ENCODE measurements around the gene GM2A.
"Not testable (repeated sequence)": the region's sequence is repeated elsewhere in the genome, so short reads cannot be mapped to it uniquely, and the experiment has no call there.

The GM2A gene

GRCh38 chr5:151296478-151296830 lies 43.5 kb downstream of the GM2A start:
- in situ Hi-C loops (cut with MboI; ENCODE audit: low pct_unique_long_range_greater_than_20kb, low sequenced_read_pairs, unreplicated experiment): no loop called here
- TF ChIP-seq CTCF (IDR thresholded peaks at IDR 0.05; ENCODE audit: extremely low read depth, insufficient read depth, missing control alignments): no peak
- DNase-seq (ENCODE audit: low spot score): no peak

DNA sequence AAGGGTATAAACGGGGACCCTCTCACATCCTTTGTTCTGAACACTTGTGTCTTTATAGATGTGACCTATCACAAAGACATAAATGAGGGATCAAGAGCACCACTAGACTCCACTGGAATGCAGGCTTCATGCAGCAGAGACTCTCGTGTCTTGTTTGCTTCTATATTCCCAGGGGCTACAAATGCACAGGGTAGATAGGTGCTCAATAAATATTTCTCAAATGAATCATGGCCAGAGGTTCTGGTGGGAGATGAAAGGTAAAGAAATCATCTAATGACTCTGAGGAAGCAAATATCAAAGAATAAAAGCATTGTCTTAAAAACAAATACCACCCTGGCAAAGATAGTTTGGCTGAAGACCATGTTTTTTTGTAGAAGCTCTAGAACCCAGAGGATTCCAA lies 44.0 kb downstream of the GM2A start:
- TF ChIP-seq CTCF (IDR thresholded peaks at IDR 0.05; ENCODE audit: extremely low read depth, insufficient read depth, missing control alignments): no peak
- in situ Hi-C loops (cut with MboI; ENCODE audit: low pct_unique_long_range_greater_than_20kb, low sequenced_read_pairs, unreplicated experiment): no loop called here

DNA sequence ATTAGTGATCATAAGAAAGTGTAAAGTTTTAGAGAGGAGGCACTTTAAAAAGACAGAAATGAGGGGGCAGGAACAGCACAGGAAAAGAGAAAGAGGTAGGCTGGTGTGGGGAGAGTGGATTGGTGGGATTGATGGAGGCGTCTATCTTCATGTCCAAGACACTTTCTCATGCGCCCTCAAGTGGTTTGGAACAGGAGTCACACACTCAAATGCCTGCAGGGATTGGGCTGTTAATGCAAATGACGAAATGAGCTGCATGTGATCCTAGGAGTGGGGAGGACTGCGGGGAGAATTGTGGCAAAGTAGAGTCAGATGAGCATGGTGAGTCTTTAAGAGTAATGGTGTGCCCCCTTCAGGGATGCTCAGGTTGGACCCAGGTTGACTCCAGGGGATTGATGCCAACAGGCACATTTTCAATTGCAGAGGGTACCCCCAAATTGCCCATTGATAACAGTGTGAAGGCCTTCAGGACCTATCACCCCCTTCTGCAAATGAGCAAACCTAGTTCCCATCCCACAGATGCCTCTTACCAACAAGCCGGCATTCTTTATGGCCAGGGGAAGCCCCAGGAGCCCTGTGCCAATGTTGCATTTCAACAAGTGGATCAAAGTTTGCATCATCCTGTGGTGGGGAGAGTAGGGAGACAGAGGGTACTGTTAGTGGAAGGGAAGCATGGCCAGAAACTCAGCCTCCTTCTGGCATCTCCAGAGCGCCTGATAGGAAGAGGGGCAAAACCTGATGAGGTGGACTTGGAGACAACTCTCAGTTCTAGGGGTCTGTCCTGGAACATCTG lies 45.3 kb downstream of the GM2A start:
- no peak for DNase-seq (ENCODE audit: low spot score)
- in situ Hi-C loops (cut with MboI; ENCODE audit: low pct_unique_long_range_greater_than_20kb, low sequenced_read_pairs, unreplicated experiment): no loop called here
- no peak for TF ChIP-seq CTCF (IDR thresholded peaks at IDR 0.05; ENCODE audit: extremely low read depth, insufficient read depth, missing control alignments)

More for the DNA sequence above, 44.0 kb downstream of the GM2A start:
- DNase-seq (ENCODE audit: low spot score): no peak

DNA sequence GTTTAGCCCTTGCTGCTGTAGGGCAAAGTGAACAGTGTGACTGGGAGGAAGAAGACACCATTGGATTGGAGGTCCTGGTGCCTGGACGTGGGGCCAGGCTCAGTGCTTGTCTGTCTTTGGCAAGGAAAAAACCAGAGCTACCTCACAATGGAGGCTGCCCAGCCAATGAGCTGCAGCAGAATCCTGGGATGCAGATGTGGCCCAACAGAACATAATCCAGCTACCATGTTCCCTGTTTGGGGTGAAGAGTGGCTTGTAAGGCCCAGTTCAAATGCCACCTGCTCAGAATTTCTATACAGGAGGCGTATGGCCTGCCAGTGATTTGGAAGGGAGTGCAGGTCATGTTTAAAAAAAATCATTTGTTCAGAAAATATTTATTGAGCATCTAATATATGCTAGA lies 50.7 kb downstream of the GM2A start, which contains the start of gene SLC36A3:
Gene SLC36A3 (minus strand): TSS at position 101 of the 400 bp plus-strand sequence. CDS start 412 bp downstream, outside the sequence.
- no peak for TF ChIP-seq CTCF (IDR thresholded peaks at IDR 0.05; ENCODE audit: extremely low read depth, insufficient read depth, missing control alignments)
- no peak for DNase-seq (ENCODE audit: low spot score)
- in situ Hi-C loops (cut with MboI; ENCODE audit: low pct_unique_long_range_greater_than_20kb, low sequenced_read_pairs, unreplicated experiment): no loop called here

DNA sequence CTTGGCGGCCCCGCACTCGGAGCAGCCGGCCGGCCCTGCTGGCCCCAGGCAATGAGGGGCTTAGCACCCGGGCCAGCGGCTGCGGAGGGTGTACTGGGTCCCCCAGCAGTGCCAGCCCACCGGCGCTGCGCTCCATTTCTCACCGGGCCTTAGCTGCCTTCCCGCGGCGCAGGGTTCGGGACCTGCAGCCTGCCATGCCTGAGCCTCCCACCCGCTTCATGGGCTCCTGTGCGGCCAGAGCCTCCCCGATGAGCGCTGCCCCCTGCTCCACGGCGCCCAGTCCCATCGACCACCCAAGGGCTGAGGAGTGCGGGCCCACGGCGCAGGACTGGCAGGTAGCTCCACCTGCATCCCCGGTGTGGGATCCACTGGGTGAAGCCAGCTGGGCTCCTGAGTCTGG lies 56.3 kb downstream of the GM2A start:
- DNase-seq (ENCODE audit: low spot score); in situ Hi-C loops (cut with MboI; ENCODE audit: low pct_unique_long_range_greater_than_20kb, low sequenced_read_pairs, unreplicated experiment): not testable (repeated sequence)

DNA sequence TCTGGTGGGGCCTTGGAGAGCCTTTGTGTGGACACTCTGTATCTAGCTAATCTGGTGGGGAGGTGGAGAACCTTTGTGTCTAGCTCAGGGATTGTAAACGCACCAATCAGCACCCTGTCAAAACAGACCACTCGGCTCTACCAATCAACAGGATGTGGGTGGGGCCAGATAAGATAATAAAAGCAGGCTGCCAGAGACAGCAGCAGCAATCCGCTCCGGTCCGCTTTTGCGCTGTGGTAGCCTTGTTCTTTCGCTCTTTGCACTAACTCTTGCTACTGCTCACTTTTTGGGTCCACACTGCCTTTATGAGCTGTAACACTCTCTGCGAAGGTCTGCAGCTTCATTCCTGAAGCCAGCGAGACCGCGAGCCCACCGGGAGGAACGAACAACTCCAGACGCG lies 56.8 kb downstream of the GM2A start:
- DNase-seq (ENCODE audit: low spot score); in situ Hi-C loops (cut with MboI; ENCODE audit: low pct_unique_long_range_greater_than_20kb, low sequenced_read_pairs, unreplicated experiment): not testable (repeated sequence)

DNA sequence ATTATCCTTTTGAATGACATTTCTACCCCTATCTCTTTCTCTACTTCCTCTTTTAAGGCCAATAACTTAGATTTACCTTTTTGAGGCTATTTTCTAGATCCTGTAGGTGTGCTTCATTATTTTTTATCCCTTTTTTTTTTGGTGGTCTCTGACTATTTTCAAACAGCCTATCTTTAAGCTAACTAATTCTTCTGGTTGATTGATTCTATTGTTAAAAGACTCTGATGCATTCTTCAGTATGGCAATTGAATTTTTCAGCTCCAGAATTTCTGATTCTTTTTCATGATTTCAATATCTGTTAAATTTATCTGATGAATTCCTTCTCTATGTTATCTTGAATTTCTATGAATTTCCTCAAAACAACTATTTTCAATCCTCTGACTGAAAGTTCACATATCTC lies 57.9 kb downstream of the GM2A start:
- in situ Hi-C loops (cut with MboI; ENCODE audit: low pct_unique_long_range_greater_than_20kb, low sequenced_read_pairs, unreplicated experiment): no loop called here
- no peak for TF ChIP-seq CTCF (IDR thresholded peaks at IDR 0.05; ENCODE audit: extremely low read depth, insufficient read depth, missing control alignments)
- DNase-seq (ENCODE audit: low spot score): no peak
